ENCODE data around the gene SLC39A10.

Gene SLC39A10

DNA sequence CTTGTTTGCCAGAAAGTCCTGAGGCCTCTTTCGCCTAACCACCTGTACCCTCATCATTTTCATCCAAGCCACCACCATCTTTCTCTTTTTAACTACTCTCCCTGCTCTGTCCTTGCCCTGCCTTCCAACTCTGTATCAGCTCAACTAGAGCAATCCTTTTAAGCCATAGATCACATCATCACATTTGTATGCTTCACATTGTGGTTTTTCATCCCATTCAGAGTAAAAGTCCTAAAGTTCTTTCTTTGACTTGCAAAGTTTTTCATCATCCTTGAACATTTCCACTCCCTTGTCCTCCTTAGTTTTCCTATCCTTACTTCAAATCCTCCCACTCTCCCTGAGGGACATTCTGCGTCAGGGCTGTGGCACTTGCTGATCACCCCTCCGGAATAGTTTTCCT, 73.9 kb downstream of the SLC39A10 start:
- no peak for DNase-seq

DNA sequence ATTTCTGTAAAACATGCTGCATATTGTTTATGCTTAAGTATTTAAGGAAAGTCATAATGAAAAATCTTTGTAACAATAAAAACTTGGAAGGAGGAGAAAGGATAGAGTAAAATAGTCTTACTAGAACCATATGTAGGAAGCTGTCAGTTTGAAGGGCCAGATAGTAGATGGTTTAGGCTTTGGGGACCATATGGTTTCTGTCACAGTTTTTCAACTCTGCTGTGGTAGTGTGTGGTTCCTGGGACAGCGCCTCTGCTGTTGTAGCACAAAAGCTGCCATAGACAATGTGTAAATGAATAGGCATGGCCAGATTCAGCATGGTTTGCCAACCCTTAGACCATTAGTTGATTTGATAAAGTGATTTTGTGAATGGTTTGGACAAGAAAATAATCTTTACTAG, 75.5 kb downstream of the SLC39A10 start:
- no peak for DNase-seq

DNA sequence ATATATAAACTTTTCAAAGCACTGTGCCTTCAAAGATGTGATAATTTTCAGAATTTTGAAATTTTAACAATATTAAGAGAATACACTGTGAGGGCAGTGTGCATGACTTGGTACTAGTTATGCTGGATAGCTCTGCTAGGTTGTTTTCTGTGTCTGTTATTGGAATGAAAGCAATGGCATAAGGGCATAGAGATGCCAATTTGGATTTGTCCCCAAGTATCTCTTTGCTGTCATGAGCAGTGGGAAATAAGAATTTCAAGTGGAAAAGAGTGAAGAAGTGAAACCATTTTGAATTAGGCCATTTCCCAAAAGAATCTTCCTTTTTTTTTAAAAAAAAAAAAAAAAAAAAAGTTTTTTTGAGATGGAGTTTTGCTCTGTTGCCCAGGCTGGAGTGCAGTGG, 76.8 kb downstream of the SLC39A10 start:
- DNase-seq: no peak

DNA sequence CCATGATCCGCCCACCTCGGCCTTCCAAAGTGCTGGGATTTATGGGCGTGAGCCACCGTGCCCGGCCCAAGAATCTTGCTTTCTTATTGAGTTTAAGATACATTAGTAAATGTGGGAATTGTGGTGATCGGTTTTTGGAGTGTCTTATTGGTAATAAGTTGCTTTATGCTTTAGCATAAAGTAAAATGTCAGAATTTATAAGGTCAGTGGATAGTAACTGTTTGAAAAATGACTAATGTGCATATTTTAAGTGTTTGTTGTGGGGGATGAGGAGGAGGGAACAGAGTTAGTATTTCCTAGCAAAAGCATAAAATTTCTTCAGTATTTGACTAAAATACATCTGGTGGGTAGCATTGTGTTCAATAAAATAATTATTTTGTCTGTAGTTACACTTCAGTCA, 77.4 kb downstream of the SLC39A10 start:
- no peak for DNase-seq

DNA sequence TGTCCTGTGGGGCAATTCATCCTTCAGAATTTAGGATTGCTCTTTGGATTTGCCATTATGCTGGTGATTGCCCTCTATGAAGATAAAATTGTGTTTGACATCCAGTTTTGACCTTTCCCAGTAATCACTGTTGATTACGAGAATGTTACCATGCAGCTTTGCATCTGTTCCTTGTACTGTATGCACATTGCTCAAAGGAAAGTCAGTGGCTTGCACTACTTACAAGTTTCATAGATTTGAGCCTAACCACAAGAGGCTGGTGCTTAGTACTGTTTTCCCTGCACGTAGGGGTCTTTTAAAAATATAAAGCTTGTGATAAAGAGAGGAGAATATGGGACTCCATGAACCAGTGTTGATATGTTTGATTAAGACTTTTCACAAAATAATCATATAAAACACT, 77.9 kb downstream of the SLC39A10 start:
- no peak for DNase-seq

DNA sequence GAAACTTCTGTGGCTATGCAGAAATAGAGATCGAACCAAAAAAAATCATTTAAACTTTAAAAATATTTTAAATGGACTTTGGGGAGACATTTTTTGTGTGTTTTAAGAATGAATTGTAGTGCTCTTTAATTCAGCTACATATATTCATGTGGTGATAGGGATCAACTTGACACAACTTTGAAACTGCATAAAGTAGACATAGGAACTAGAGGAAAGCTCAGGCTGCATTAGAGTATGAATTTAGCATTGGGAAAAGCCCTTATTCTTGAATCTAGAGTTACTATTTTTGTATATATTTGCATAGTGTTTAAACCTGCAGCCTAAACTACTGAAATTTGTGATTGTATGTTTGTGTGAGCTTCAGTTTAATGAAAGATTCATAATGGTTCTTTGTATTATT, 78.3 kb downstream of the SLC39A10 start:
- no peak for DNase-seq

DNA sequence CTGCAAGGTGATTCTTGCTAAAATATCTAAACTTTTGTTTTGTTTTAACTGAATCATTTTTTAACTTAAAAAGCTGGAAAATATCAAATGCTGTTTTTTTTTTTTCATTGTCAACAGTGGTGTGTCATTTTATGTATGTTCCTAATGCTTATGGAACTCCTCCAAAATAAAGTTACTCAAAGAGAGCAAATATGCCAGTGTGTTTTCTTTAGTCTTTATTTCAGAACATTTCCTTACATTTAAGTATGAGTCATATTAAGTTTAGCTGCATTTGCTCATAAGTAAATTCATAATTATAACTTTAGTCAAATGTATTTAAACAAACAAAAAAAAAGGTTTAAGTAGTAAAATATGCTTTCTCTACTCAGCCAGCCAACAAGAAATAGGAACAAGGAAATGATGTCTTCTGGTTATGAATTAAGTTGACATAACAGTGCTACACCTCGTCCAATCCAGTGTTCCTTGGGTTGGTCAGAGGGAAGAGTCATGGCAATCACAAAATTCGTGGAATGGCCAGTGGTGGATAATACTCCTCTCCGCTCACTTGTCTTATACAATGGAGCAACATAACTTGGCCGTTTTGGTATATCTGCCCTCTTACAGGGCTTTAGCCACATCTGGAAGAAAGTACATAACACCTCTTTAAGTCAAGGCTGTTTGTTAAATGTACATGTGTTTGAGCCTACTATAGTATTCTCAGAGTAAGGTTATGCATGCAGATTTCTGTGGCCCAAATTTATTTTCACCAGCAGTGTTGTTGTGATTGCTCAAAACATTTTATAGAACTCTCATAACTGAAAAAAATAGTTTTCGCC, 80.7 kb downstream of the SLC39A10 start:
- DNase-seq: no peak

DNA sequence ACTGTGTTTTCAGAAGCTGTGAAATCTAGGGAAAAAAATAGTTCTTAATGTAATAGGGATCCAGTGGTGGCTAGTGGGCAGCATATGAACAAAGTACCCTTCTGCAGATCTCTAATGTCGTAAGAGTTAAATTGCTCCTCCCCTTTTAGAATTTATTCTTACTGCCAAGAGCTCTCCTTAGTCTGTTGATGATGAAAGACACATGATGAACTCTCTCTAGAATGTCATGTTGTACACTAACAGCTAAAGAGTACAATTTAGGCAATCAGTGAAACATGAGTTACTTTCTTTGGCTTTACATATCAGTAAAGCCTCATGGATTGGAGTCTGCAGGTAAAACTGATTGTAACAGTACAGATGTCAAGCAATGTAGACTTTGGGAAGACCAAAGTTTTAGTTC, 84.2 kb downstream of the SLC39A10 start:
- no peak for DNase-seq

DNA sequence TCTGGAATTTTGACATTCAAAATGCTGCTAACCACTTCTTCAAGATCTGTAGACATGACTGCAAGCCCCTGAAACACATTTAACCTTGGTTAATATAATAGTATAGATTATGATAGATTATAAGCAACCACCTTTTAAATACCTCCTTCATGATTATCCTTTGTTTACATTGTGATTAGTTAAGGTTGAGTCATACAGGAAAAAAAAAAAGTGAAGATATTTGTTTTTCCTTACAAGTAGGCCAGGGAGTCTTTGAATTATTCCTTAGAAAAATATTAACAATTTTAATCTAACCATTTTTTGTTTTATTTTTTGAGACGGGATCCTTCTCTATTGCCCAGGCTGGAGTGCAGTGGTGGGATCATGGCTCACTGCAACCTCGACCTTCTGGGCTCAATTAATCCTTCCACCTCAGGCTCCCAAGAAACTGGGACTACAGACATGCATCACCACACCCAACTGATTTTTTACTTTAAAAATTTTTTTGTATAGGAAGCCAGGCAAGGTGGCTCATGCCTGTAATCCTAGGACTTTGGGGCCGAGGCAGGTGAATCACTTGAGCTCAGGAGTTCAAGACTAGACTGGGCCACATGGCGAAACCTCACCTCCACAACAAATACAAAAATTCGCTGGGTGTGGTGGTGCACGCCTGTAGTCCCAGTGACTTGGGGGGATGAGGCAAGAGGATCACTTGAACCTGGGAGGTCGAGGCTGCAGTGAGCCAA, 99.4 kb downstream of the SLC39A10 start:
- DNase-seq: no peak

DNA sequence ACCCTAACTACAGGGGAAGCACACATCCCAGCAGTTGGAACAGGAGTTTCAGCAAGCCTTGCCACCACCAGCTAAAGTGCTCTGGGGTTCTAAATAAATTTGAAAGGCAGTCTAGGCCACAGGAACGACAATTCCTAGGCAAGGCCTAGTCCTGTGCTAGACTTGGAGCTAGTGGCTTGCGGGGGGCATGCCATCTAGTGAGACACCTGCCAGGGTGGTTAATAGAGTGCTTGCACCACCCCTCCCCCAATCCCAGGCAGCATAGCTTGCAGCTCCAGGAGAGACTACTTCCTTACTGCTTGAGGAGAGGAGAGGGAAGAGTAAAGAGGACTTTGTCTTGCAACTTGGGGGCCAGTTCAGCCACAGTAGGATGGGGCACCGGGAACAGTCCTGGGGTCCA, 101.8 kb downstream of the SLC39A10 start:
- DNase-seq: no peak

DNA sequence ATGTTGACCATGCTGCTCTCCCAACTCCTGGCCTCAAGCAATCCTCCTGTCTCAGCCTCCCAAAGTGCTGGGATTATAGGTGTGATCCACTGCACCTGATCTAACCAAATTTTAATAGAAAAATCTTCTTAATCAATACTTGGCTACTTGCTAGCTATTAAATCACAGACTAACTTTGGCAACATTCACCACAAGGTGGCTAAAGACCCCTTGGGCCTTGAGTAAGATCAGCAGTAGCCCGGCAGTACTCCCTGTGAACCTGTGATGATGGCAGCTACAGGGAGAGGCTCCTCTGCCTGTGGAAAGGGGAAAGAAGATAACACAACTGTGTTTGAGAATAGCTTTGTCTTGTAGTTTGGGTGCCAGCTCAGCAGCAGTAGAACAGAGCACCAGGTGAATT, 102.9 kb downstream of the SLC39A10 start:
- no peak for DNase-seq

DNA sequence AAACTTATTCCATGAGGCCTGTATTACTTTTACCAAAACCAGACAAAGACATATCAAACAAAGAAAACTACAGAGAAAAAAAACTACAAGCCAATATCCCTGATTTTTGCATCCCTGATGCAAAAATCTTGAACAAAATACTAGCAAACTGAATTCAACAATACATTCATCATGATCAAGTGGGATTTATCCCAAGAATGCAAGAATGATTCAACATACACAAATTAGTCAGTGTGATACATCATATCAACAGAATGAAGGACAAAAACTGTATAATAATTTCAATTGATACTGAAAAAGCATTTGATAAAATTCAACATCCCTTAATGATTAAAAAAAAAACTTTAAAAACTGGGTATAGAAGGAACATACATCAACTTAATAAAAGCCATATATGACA, 106.8 kb downstream of the SLC39A10 start:
- no peak for DNase-seq

DNA sequence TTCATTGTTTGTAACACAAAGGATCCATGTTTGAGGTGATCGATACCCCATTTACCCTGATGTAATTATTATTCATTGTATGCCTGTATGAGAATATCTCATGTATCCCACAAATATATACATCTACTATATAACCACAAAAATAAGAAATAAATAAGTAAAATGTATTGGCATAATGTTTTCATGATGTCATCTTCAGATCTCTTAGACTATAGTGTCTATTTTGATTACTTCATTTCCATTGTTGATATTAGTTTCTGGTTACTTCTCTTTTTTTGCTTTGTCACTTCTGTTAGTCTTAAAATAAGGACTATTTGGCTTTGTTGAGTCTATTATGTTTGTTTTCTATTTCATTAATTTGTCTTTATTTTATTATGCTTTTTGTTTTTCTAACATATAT, 109.7 kb downstream of the SLC39A10 start:
- DNase-seq: no peak

DNA sequence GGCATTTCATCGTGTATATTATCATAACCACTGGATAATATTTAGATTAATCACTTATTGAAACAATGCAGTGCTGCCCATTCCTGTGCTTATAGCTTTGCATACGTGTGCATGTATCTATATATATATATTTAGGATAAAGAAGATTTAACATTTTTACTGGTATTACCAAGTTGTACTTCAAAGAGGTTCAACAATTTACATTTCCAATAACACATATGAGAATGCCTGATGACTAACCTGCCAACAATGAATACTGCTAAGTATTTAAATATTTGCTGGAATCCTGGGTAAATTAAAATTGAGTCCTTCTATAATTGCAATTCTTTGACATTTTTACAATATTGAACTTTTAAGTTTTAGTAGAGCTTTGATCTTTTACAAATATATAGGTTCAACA, 111.4 kb downstream of the SLC39A10 start:
- DNase-seq: no peak

DNA sequence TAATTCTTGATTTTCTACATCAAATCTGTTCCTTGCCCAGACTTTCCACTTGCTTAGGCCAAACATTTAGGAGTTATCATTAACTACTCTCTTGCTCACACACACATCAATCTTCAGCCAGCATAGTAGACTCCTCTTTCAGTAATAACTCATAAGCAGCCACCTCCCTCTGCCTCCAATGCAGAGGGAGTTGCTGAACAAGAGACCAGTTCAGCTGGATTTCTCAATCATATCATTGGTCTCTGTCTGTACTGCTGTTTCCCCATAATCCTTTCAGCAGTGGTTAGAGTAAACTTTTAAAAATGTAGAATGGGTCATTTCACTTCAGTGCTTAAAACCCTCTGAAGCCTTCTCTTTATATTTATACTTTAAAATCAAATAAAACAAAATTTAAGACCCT, 112.9 kb downstream of the SLC39A10 start:
- DNase-seq: no peak

DNA sequence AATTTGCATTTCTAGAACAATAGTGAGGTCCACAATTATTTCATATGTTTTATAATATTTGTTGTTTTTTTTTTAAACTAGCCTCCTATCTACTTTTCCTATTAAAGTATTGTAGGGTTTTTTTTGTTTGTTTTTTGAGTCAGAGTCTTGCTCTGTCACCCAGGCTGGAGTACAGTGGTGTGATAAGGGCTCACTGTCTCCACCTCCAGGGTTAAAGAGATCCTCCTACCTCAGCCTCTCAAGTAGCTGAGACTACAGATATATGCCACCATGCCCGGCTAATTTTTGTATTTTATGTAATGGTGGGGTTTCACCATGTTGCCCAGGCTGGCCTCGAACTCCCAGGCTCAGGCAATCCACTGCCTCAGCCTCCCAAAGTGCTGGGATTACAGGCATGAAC, 122.5 kb downstream of the SLC39A10 start:
- no peak for DNase-seq

DNA sequence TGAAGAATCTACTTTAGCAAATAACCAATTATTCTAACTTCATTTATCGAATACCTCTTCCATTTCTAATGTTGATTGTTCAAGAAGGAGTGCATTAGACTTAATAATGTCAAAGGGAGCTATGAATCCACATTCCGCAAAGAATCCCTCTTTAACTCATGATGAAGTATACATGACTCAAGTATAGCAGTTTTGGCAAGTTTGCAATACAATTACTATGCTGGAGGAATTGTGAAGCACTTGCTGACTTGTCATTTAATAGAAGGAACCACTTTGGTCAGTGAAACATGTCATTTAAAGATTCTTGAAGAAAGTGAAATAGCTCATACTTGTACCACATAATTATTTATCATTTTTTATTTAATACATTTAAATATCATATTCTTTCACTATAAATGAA, 125.1 kb downstream of the SLC39A10 start:
- no peak for DNase-seq
